Measurements from ENCODE around the gene KAT7.

- TF ChIP-seq, protein P1, sequence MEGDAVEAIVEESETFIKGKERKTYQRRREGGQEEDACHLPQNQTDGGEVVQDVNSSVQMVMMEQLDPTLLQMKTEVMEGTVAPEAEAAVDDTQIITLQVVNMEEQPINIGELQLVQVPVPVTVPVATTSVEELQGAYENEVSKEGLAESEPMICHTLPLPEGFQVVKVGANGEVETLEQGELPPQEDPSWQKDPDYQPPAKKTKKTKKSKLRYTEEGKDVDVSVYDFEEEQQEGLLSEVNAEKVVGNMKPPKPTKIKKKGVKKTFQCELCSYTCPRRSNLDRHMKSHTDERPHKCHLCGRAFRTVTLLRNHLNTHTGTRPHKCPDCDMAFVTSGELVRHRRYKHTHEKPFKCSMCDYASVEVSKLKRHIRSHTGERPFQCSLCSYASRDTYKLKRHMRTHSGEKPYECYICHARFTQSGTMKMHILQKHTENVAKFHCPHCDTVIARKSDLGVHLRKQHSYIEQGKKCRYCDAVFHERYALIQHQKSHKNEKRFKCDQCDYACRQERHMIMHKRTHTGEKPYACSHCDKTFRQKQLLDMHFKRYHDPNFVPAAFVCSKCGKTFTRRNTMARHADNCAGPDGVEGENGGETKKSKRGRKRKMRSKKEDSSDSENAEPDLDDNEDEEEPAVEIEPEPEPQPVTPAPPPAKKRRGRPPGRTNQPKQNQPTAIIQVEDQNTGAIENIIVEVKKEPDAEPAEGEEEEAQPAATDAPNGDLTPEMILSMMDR (conservative IDR thresholded peaks at IDR 0.05 in 1 of 2, IDR thresholded peaks at IDR 0.05 in 1 of 2; ENCODE audit: extremely low read depth in 1 of 2, insufficient read depth in 1 of 2, low read depth in 1 of 2, low read length in 2 of 2), result no peak
- TF ChIP-seq EZH2 (IDR thresholded peaks at IDR 0.05; ENCODE audit: borderline replicate concordance, low read length), result no peak
Measured at GRCh38 chr17:49798738-49799137, 10.3 kb downstream of the KAT7 start.

All from mammary epithelial cell (primary cell).